Neural progenitor cell (in vitro differentiated cells): Measurements from ENCODE around the gene RNF103. TPM values are rescaled to one million over a fixed set of nuclear protein-coding genes. Genes with fewer than 3 reads are reported as not detected.
A peak's percentile ranks its signal among the peaks of the same experiment; 100 is the strongest.

Source experiments
- DNase-seq: peaks from one replicate; pipeline ENCODE4 v3.0.0-alpha.2; 2016; ENCODE audit warnings: low spot score
- H2AFZ ChIP-seq: fragments of 200-600 bp; sonication (generic); replicated peaks from 2 replicates; pipeline ENCODE4 v1.6.1; 2016; ENCODE audit warnings: antibody characterized with exemption
- H3F3A ChIP-seq: fragments of 200-600 bp; sonication (generic); 2 replicates; pipeline ENCODE4 v1.6.1; 2016; ENCODE audit warnings: antibody characterized with exemption, low read depth
- H3K27ac ChIP-seq: fragments of 200-600 bp; sonication (generic); 2 replicates; pipeline ENCODE4 v1.5.1; 2016; ENCODE audit warnings: mild to moderate bottlenecking
- H3K27me3 ChIP-seq: fragments of 200-600 bp; sonication (generic); 2 replicates; pipeline ENCODE4 v1.6.1; 2016; ENCODE audit warnings: mild to moderate bottlenecking, moderate library complexity
- H3K36me3 ChIP-seq: fragments of 200-600 bp; sonication (generic); 2 replicates; pipeline ENCODE4 v1.5.1; 2016
- H3K4me1 ChIP-seq: fragments of 200-600 bp; sonication (generic); 2 replicates; pipeline ENCODE4 v1.6.1; 2016; ENCODE audit warnings: mixed run types
- H3K4me2 ChIP-seq: fragments of 200-600 bp; sonication (generic); 2 replicates; pipeline ENCODE4 v1.6.1; 2016
- H3K4me3 ChIP-seq: fragments of 200-600 bp; sonication (generic); 2 replicates; pipeline ENCODE4 v1.5.1; 2016
- H3K79me2 ChIP-seq: fragments of 200-600 bp; sonication (generic); 2 replicates; pipeline ENCODE4 v1.6.1; 2016; ENCODE audit warnings: low read depth
- H3K9ac ChIP-seq: fragments of 200-600 bp; sonication (generic); 2 replicates; pipeline ENCODE4 v1.6.1; 2016
- H3K9me3 ChIP-seq: fragments of 200-600 bp; sonication (generic); 2 replicates; pipeline ENCODE4 v1.5.1; 2016; ENCODE audit warnings: low read depth
- H4K20me1 ChIP-seq: fragments of 200-600 bp; sonication (generic); 2 replicates; pipeline ENCODE4 v1.6.1; 2016; ENCODE audit warnings: low read depth
- H3K27ac Mint-ChIP-seq: 3 replicates; pipeline ENCODE4 v1.8.0; 2021; ENCODE audit warnings: mixed read lengths
- H3K27me3 Mint-ChIP-seq: 2 replicates; pipeline ENCODE4 v1.8.0; 2022; ENCODE audit warnings: low read depth, mild to moderate bottlenecking, inconsistent platforms, moderate library complexity, mixed read lengths; ENCODE audit not compliant: insufficient read depth
- H3K36me3 Mint-ChIP-seq: 3 replicates; pipeline ENCODE4 v1.8.0; 2021; ENCODE audit warnings: mixed read lengths
- H3K4me1 Mint-ChIP-seq: 3 replicates; pipeline ENCODE4 v1.8.0; 2021; ENCODE audit warnings: mixed read lengths
- H3K4me3 Mint-ChIP-seq: 3 replicates; pipeline ENCODE4 v1.8.0; 2021; ENCODE audit warnings: mild to moderate bottlenecking, moderate library complexity, mixed read lengths
- H3K9me3 Mint-ChIP-seq: 3 replicates; pipeline ENCODE4 v1.8.0; 2020; ENCODE audit warnings: mixed read lengths
- CTCF ChIP-seq: fragments of 200-600 bp; sonication (generic); IDR thresholded peaks from 2 replicates; pipeline ENCODE4 v1.5.1; 2017; ENCODE audit warnings: antibody characterized with exemption, mild to moderate bottlenecking
- EZH2 ChIP-seq: fragments of 200-600 bp; sonication (generic); IDR thresholded peaks from 2 replicates; pipeline ENCODE4 v1.6.1; 2017; ENCODE audit warnings: antibody characterized with exemption, mild to moderate bottlenecking, moderate library complexity
- EZH2phosphoT487 ChIP-seq: fragments of 200-600 bp; sonication (generic); IDR thresholded peaks from 2 replicates; pipeline ENCODE4 v1.6.1; 2017; ENCODE audit warnings: antibody characterized with exemption
- total RNA-seq: library from RNA; depleted of rRNA; stranded (reverse); fragments of >200 nt; gene quantifications from 2 replicates; pipeline ENCODE4 v1.2.3, GENCODE V29; 2015; ENCODE audit warnings: low replicate concordance

The RNF103 gene
- total RNA-seq, 1 donor from 2014 or later = 26.5 TPM

GRCh38 chr2:86622519-86623042 is 1.1 kb downstream of the RNF103 start:
- H3K27ac Mint-ChIP-seq = peak overlapping the region; percentile 88

GRCh38 chr2:86621280-86621943 is 2.3 kb downstream of the RNF103 start:
- TF ChIP-seq CTCF = no peak
- no peak for TF ChIP-seq EZH2
- TF ChIP-seq EZH2phosphoT487 = no peak
- DNase-seq = no peak
- Mint-ChIP-seq H3K36me3 (peaks cover 7% of the 10 kb centered on the region), H3K4me1 (peaks cover 27% of the 10 kb centered on the region), H3K9me3 (no peaks in the 10 kb centered on the region), H3K27me3 (peaks cover 2% of the 10 kb centered on the region), H3K4me3 (peak overlapping the region; percentile 96), H3K27ac (no peak overlapping the region)
- Histone ChIP-seq H3K9ac (peak overlapping the region; percentile 65), H3K9me3 (no peaks in the 10 kb centered on the region), H4K20me1 (peaks cover 27% of the 10 kb centered on the region), H3K4me3 (peak overlapping the region; percentile 91), H2AFZ (no peak overlapping the region), H3K27ac (no peak overlapping the region), H3F3A (peaks cover 17% of the 10 kb centered on the region), H3K4me2 (peak overlapping the region; percentile 97), H3K79me2 (peaks cover 26% of the 10 kb centered on the region), H3K4me1 (peaks cover 22% of the 10 kb centered on the region), H3K36me3 (no peaks in the 10 kb centered on the region), H3K27me3 (no peaks in the 10 kb centered on the region)

More at GRCh38 chr2:86622519-86623042, 1.1 kb downstream of the RNF103 start:
- H3K36me3 Mint-ChIP-seq = peaks cover 4% of the 10 kb centered on the region
- H3K4me1 ChIP-seq = peaks cover 22% of the 10 kb centered on the region
- peaks cover 26% of the 10 kb centered on the region for H3K79me2 ChIP-seq
- H3K4me3 ChIP-seq = peak overlapping the region; percentile 91
- peak overlapping the region; percentile 96 for H3K4me3 Mint-ChIP-seq
- H3K27ac ChIP-seq = peak overlapping the region; percentile 88
- peaks cover 27% of the 10 kb centered on the region for H3K4me1 Mint-ChIP-seq
- TF ChIP-seq CTCF = no peak
- TF ChIP-seq EZH2 = no peak
- TF ChIP-seq EZH2phosphoT487 = no peak
- peak overlapping the region; percentile 97 for H3K4me2 ChIP-seq
- H3K36me3 ChIP-seq = no peaks in the 10 kb centered on the region
- H4K20me1 ChIP-seq = peaks cover 27% of the 10 kb centered on the region
- peaks cover 2% of the 10 kb centered on the region for H3K27me3 Mint-ChIP-seq
- peak; percentile 44 for DNase-seq
- no peaks in the 10 kb centered on the region for H3K27me3 ChIP-seq
- no peaks in the 10 kb centered on the region for H3K9me3 Mint-ChIP-seq
- no peaks in the 10 kb centered on the region for H3K9me3 ChIP-seq
- H3F3A ChIP-seq = peaks cover 17% of the 10 kb centered on the region
- peak overlapping the region; percentile 89 for H2AFZ ChIP-seq
- H3K9ac ChIP-seq = peak overlapping the region; percentile 65

- Mint-ChIP-seq H3K4me1 (peaks cover 15% of the 10 kb centered on the region), H3K9me3 (no peaks in the 10 kb centered on the region), H3K36me3 (peaks cover 17% of the 10 kb centered on the region), H3K4me3 (no peak overlapping the region), H3K27me3 (no peaks in the 10 kb centered on the region), H3K27ac (no peak overlapping the region)
- H3K27ac ChIP-seq = no peak overlapping the region
- peaks cover 4% of the 10 kb centered on the region for H3F3A ChIP-seq
- TF ChIP-seq EZH2phosphoT487 (no peak), EZH2 (no peak)
- no peak overlapping the region for H3K4me2 ChIP-seq
- DNase-seq = no peak
- peaks cover 27% of the 10 kb centered on the region for H4K20me1 ChIP-seq
- H3K27me3 ChIP-seq = no peaks in the 10 kb centered on the region
- no peak overlapping the region for H2AFZ ChIP-seq
- peaks cover 14% of the 10 kb centered on the region for H3K4me1 ChIP-seq
- no peaks in the 10 kb centered on the region for H3K9me3 ChIP-seq
- no peak overlapping the region for H3K4me3 ChIP-seq
- no peaks in the 10 kb centered on the region for H3K36me3 ChIP-seq
- peaks cover 24% of the 10 kb centered on the region for H3K79me2 ChIP-seq
- no peak overlapping the region for H3K9ac ChIP-seq
Observed at GRCh38 chr2:86617738-86618137, 5.9 kb downstream of the RNF103 start.

- Histone ChIP-seq H3K4me3 (no peak overlapping the region), H3K79me2 (peaks cover 18% of the 10 kb centered on the region), H3K36me3 (no peaks in the 10 kb centered on the region), H3K27ac (no peak overlapping the region), H3K9me3 (no peaks in the 10 kb centered on the region), H3K4me2 (no peak overlapping the region), H3K9ac (no peak overlapping the region), H2AFZ (no peak overlapping the region), H3K4me1 (peaks cover 13% of the 10 kb centered on the region), H3F3A (no peaks in the 10 kb centered on the region), H3K27me3 (no peaks in the 10 kb centered on the region), H4K20me1 (peaks cover 23% of the 10 kb centered on the region)
- DNase-seq = no peak
- no peaks in the 10 kb centered on the region for H3K9me3 Mint-ChIP-seq
- no peaks in the 10 kb centered on the region for H3K27me3 Mint-ChIP-seq
- H3K36me3 Mint-ChIP-seq = peaks cover 17% of the 10 kb centered on the region
- no peak overlapping the region for H3K4me3 Mint-ChIP-seq
- H3K4me1 Mint-ChIP-seq = peaks cover 15% of the 10 kb centered on the region
- no peak overlapping the region for H3K27ac Mint-ChIP-seq
- TF ChIP-seq EZH2phosphoT487 (no peak), CTCF (no peak), EZH2 (no peak)
Observed at GRCh38 chr2:86617153-86617552, 6.5 kb downstream of the RNF103 start.
